Measurements from ENCODE around the gene ZBTB25. TPM values are rescaled to one million over a fixed set of nuclear protein-coding genes. Genes with fewer than 3 reads are reported as not detected.

Gene ZBTB25
- polyA plus RNA-seq, 3 donors: 3.2 to 8.7 (median 3.9) TPM

- Mint-ChIP-seq H3K4me1 (no peaks in the 10 kb centered on the region), H3K4me3 (no peak overlapping the region), H3K27ac (peak overlapping the region in 1 of 7 donors; percentile 10), H3K9me3 (peaks cover 0 to 5% (median 0%) of the 10 kb centered on the region in 7 donors), H3K27me3 (ENCODE audit: low read depth in 3 of 3) (no peaks in the 10 kb centered on the region), H3K36me3 (peaks cover 75 to 97% of the 10 kb centered on the region in 2 donors)
- H3K4me2 ChIP-seq (replicated peaks; ENCODE audit: extremely low read depth, low read length, poor library complexity, severe bottlenecking): no peak overlapping the region
- H2AFZ ChIP-seq (ENCODE audit: insufficient read depth, low read depth, low read length, poor library complexity, severe bottlenecking): no peak overlapping the region
- H3K79me2 ChIP-seq (ENCODE audit: insufficient read depth, low read length): no peaks in the 10 kb centered on the region
- intact Hi-C loops (cut with micrococcal nuclease): no loop called here
- no peak overlapping the region for H3K4me3 ChIP-seq (replicated peaks in 1 of 3; ENCODE audit: low read depth in 2 of 3, low read length in 3 of 3)
- WGBS (ENCODE audit: insufficient coverage): 93% methylated on average over 6 of the region's 6 CpGs
- no peaks in the 10 kb centered on the region for H4K20me1 ChIP-seq (ENCODE audit: insufficient read depth, low read length)
- DNase-seq: no peak
- H3K4me1 ChIP-seq (ENCODE audit: control insufficient read depth in 1 of 2, insufficient read depth in 2 of 2, low read length in 2 of 2): no peaks in the 10 kb centered on the region
- no peaks in the 10 kb centered on the region for H3K27me3 ChIP-seq (ENCODE audit: control insufficient read depth in 2 of 2, insufficient read depth in 2 of 2, low read length in 2 of 2)
- H3K9me3 ChIP-seq (replicated peaks in 1 of 2; ENCODE audit: control insufficient read depth in 1 of 2, insufficient read depth in 1 of 2, low read length in 2 of 2): no peaks in the 10 kb centered on the region
- H3K27ac ChIP-seq (ENCODE audit: low read depth in 1 of 2, low read length in 2 of 2): no peak overlapping the region
- H3K36me3 ChIP-seq (replicated peaks in 1 of 2; ENCODE audit: control insufficient read depth in 1 of 2, insufficient read depth in 2 of 2, low read length in 2 of 2): peaks cover 42 to 91% of the 10 kb centered on the region in 2 donors
- no peak overlapping the region for H3K9ac ChIP-seq (ENCODE audit: insufficient read depth, low read length, poor library complexity, severe bottlenecking)
- TF ChIP-seq, protein P1, sequence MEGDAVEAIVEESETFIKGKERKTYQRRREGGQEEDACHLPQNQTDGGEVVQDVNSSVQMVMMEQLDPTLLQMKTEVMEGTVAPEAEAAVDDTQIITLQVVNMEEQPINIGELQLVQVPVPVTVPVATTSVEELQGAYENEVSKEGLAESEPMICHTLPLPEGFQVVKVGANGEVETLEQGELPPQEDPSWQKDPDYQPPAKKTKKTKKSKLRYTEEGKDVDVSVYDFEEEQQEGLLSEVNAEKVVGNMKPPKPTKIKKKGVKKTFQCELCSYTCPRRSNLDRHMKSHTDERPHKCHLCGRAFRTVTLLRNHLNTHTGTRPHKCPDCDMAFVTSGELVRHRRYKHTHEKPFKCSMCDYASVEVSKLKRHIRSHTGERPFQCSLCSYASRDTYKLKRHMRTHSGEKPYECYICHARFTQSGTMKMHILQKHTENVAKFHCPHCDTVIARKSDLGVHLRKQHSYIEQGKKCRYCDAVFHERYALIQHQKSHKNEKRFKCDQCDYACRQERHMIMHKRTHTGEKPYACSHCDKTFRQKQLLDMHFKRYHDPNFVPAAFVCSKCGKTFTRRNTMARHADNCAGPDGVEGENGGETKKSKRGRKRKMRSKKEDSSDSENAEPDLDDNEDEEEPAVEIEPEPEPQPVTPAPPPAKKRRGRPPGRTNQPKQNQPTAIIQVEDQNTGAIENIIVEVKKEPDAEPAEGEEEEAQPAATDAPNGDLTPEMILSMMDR (IDR thresholded peaks at IDR 0.05): no peak
Observed at GRCh38 chr14:64423987-64424386, 79.7 kb downstream of the ZBTB25 start.

- no peaks in the 10 kb centered on the region for H3K27me3 Mint-ChIP-seq (ENCODE audit: low read depth in 3 of 3)
- Histone ChIP-seq H3K9me3 (replicated peaks in 1 of 2; ENCODE audit: control insufficient read depth in 1 of 2, insufficient read depth in 1 of 2, low read length in 2 of 2) (no peaks in the 10 kb centered on the region), H3K36me3 (replicated peaks in 1 of 2; ENCODE audit: control insufficient read depth in 1 of 2, insufficient read depth in 2 of 2, low read length in 2 of 2) (peaks cover 42 to 88% of the 10 kb centered on the region in 2 donors), H4K20me1 (ENCODE audit: insufficient read depth, low read length) (no peaks in the 10 kb centered on the region), H3K4me3 (replicated peaks in 1 of 3; ENCODE audit: low read depth in 2 of 3, low read length in 3 of 3) (no peak overlapping the region), H3K4me2 (replicated peaks; ENCODE audit: extremely low read depth, low read length, poor library complexity, severe bottlenecking) (no peak overlapping the region), H2AFZ (ENCODE audit: insufficient read depth, low read depth, low read length, poor library complexity, severe bottlenecking) (no peak overlapping the region), H3K27me3 (ENCODE audit: control insufficient read depth in 2 of 2, insufficient read depth in 2 of 2, low read length in 2 of 2) (no peaks in the 10 kb centered on the region), H3K27ac (ENCODE audit: low read depth in 1 of 2, low read length in 2 of 2) (no peak overlapping the region), H3K9ac (ENCODE audit: insufficient read depth, low read length, poor library complexity, severe bottlenecking) (no peak overlapping the region), H3K79me2 (ENCODE audit: insufficient read depth, low read length) (no peaks in the 10 kb centered on the region), H3K4me1 (ENCODE audit: control insufficient read depth in 1 of 2, insufficient read depth in 2 of 2, low read length in 2 of 2) (no peaks in the 10 kb centered on the region)
- no peaks in the 10 kb centered on the region for H3K4me1 Mint-ChIP-seq
- intact Hi-C loops (cut with micrococcal nuclease): no loop called here
- TF ChIP-seq, protein P1 (IDR thresholded peaks at IDR 0.05): no peak
- H3K36me3 Mint-ChIP-seq: peaks cover 80 to 97% of the 10 kb centered on the region in 2 donors
- no peak overlapping the region for H3K27ac Mint-ChIP-seq
- no peak for DNase-seq
- H3K4me3 Mint-ChIP-seq: no peak overlapping the region
- WGBS (ENCODE audit: insufficient coverage): no CpG with 5 or more reads among the region's 7 CpGs
- H3K9me3 Mint-ChIP-seq: peaks cover 0 to 5% (median 0%) of the 10 kb centered on the region in 7 donors
Observed at GRCh38 chr14:64422756-64423155, 80.9 kb downstream of the ZBTB25 start.

All from CD14-positive monocyte (primary cell).